ENCODE data around the gene KIRREL3.

Gene KIRREL3

DNA sequence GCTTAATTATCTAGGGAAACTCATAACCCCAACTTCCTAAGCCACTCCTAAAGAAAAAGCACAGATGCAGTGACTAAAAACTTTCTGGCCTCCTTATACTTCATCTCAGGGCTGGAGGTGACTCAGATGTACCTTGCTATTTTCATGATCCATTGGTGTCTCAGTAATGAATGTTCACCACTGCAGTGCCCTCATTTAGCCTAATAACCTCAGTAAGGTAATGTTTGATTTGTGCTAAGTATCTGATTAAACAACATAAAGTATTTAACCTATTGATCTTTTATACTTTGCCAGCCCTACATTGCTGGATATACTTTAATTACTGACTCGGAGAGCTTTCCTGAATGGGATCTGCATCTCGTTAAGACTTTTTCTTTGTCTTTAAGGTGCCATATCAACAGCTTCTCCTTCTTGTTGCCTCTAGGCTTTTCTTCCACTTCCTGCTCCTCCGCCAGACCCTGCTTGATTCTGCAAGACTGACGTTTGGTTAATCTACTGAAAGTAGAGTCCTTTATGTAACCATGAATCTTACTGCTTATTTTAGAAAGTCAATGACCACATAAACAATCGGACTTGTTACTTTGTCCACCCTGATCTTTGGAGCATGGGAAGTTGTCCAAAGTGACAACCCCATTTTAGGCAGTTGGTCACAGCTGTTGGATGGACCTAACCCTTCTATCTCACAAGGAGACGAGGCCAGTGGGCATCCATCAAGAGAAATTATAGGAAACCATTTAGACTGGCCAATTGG, 342.1 kb downstream of the KIRREL3 start:
- FAIRE-seq: no peak

DNA sequence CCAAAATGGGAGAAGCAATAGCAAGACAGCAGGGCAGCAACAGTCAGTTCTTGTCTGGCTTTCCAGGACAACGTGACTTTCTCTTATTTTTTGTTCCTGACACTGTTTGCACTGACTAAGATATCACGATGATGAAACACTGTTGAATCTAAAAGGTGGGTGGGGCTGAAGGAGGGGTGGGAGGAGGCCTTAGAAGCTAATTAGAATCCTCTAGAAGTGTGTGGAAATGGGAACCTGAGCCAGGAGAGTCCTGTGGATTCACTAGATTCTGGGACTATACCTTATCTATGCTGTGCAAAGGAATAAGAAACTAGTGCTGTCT, 344.8 kb downstream of the KIRREL3 start:
- no peak for FAIRE-seq

DNA sequence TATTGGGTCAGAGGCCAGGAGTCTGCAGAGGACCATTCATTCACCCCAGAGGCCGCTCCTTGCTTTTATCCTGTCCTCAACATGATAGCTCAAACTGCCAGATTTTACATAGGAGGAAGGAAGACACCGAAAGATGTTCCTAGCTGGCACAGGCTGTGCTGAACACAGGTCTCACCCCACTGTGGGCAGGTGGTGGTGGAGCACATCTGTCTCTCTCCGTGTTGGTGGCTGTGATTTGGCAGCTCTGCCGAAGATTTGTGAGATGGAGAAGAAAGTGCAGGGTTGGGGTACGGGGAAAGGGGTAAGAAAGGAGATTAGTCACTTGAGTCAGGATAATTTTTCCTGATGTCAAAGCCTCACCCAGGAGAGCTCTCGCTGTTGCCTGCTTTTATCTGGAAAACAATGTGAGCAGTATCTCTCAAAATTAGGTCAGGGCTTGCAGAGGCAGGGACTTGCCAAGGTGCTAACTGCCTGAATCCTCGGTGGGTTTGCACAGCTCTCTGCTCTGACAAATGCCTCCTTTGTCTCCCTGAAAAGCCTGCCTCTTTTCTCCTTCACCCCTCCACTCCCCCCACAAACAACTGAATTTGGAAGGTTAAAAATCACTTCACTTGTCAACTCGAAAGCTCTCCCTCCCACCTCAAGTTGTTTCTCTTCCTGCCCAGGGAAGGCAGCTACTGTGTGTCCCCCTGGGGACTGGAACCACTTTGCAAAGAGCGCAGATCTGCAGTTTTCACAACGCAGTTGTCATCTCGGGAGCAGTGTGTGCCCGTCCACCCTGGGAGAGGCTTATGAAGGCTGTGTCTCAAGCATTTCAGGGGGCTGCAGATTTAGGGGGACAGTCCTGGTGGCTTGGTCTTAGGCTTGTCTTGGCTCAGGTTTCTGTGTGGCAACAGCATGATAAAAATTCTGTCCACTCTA, 345.4 kb downstream of the KIRREL3 start:
- no peak for FAIRE-seq

DNA sequence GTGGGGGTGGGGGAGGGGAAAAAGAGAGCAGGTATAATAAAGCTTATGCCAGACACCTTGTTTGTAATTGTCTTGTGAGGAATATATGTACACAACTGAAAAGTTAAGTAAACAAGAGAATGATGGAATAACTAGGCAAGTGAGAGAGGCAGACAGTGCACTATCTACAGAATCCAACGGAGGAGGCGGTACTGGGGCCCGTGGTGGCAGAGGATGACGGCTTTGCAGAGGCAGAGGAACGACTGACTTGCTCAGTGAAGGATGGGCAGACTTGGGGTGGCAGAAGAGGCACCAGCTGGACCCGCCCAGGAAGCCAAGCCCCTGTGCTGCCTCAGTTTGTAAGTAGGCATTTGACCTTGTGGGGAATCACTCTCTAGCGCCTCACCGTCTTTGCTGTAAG, 347.5 kb downstream of the KIRREL3 start:
- no peak for FAIRE-seq

DNA sequence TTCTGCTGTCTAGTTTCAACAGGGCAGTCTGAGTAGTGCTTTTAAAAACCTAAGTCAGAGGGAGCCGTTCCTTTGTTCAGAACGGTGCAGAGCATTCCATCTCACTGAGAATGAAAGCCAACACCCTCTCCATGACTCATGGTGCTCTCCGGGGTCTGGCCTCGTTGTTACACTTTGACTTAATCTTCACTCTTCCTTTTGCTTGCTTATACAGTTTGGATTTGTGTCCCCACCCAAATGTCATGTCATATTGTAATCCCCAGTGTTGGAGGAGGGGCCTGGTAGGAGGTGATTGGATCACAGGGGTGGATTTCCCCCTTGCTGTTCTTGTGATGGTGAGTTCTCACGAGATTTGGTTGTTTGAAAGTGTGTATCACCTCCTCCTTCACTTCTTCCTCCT, 352.8 kb downstream of the KIRREL3 start:
- no peak for FAIRE-seq

DNA sequence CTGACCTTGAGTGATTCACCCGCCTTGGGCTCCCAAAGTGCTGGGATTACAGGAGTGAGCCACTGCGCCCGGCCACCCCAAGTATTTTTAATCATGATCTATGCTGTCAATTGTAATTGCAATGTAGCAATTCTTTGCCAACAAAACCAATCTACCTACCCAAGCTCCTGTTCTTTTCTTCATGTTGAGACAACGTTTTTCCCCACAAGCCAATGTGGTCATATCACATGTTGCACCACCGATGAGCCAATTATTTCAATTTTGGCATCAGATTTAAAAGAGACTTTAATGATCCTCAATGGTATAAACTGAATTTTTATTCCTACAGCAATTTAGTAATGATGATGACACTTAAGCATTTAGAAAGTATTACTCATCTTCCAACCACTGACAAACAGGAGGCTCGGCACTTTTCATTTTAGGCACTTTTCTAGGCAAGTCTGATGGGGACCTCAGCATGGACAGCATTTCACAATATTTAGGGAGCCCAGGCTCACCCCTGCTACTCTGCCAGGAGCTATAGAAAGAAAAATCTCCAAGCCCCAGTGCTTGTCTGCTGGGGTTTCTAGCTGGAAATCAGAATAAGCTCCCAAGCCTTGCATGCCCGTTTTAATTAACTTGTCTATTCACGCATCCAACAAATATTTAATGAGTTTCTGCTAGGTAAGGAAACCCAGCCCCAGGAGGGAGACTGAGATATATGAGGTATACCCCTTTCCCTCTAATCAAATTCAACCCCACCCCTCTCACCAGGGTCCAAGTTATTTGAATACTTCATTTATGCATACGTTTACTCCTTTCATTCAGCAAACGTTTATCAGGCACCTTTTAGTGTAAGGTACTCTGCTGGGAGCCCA, 353.6 kb downstream of the KIRREL3 start:
- no peak for FAIRE-seq

DNA sequence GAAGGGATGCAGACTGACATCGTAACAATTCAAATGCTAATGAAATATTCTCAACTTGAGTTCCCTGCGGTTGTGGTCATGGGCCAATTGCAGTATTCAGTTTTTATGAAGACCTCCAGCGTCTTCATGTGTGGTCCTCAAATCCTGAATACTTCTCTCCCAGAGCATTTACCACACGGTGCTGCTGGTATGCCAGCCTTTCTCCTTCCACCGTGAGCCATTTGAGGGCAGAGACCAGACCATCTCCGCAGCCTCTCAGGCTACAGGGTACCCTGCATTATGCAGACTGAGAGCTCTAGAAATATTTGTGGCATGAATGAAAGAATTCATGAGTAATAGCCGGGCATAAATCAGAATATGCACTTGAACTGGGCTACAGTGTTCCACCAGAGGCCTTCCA, 355.4 kb downstream of the KIRREL3 start:
- FAIRE-seq: no peak

DNA sequence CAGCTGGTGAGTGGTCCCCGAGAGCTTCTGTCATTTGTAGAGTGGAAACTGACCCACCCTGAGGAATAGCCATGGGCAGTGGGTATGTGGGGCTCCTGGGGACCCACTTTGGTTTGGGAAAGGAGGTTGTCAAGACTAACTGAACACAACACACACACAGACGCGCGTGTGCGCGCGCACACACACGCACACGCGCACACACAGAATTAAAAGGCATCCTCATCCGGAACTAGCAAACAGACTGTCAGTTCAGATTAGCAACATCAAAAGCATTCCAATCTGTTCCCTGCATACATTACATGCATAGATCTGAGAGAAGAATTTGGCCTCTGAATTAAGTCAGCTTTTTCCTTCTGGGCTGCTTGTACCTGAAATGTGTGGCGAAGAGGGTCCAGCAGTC, 360.4 kb downstream of the KIRREL3 start:
- no peak for FAIRE-seq

DNA sequence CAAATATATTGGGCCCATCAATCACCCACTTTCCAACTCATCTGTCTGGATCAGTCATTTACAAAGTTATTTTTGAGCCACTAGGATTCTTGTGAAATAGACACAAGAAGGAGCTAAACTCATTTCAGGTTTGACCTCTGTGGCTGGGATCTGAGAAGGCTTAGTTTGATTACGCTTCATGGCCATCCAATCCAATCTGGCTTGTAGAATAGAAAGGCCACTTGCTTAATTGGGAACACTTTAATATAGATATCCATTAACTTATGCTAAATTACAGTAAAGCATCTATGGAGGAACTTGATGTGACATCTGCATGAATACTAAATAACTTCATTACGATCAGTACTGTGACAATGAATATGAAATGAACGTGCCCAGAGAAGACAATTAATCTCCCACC, 360.9 kb downstream of the KIRREL3 start:
- no peak for FAIRE-seq

DNA sequence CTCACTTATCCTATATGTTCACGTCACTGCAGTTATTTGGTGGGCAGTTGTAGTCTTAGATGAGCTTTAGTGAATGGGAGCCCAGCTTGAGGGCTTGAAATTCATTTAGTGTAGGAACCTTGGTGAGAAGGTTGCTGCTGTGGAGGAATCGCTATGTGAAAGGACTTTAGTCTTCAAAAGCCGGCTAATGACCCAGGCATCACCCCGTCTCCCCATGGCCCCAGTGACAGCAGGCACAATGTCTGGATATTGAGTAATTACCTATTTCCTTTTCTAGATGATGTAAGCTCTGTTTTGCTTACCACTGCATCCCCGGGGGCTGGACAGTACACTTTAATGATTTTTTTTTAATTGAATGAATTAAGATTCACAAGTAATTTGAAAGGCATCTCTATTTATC, 361.9 kb downstream of the KIRREL3 start:
- no peak for FAIRE-seq

DNA sequence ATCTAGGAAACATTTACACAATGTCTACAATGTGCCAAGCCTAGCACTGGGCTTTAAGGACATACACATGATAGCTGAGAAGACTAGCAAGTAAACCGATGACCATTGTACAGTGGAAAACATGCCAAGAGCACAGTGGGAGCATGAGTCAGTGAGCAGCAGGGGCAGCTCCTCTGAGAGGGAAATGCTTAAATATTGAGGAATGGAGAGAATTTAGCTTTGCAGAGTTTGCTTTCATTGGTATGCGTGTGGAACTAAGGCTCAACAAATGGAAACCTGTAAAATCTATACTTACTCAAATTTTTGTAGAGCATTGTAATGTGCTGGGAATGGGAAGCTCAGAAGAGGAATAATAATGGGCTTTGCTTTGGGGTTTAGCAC, 362.8 kb downstream of the KIRREL3 start:
- FAIRE-seq: no peak

DNA sequence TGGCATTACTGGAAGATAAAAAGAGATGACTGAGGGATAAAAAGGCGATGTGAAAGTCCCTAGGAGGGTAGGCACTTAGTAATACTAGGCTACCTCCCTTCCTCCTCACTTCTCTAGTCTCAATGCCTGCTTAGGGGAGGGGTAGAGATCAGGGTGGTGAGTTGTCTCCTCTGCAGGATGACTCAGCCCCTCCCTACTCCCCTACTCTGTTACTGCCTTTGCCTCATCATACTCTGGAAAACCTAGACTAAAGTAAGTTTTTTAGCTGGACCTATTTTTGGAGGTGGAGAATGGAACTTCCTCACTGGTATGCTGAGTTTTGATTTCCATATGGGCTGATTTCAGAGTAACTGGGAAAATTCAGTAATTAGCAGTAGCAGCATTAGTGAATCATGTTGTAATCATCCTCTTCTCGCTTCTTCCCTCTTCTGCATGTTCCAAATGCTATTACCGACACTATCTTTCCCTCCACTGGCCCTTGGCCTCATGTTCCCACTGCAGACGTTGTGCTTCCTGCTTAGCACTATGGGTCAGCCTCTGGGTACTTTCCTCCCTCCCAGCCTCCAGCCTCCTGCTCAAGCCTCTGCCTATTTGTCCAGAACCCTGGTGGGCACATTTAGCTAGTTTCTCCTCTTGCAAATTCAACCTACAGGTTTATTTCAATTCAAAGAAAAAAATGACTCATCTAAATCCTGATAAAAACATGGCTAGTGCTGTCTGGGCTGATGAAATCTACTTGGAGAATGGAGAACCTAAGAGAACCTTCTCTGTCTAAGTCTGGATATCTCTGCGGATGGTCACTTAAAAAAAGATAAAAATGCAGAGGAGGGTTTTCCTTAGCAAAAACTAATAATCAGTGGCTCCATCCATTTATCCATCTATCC, 363.4 kb downstream of the KIRREL3 start:
- FAIRE-seq: no peak

DNA sequence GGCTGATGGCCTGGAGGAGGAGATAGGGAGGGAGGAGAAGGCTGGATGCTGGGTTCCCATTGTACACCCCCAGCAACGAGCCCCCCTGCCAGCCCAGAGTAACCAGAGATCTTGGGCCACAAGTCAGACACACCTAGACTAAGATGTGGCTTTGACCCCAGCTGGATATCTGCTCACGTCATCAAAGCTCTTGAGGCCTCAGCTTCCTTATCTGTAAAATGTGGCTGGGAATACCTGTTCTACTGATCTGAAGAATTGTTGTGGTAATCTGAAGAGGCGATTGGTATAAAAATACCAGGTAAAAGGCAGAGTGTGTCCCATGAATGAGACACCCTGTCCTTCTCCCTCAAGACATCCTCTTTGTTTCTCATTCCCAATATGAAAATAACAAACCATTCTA, 365.1 kb downstream of the KIRREL3 start:
- FAIRE-seq: no peak

DNA sequence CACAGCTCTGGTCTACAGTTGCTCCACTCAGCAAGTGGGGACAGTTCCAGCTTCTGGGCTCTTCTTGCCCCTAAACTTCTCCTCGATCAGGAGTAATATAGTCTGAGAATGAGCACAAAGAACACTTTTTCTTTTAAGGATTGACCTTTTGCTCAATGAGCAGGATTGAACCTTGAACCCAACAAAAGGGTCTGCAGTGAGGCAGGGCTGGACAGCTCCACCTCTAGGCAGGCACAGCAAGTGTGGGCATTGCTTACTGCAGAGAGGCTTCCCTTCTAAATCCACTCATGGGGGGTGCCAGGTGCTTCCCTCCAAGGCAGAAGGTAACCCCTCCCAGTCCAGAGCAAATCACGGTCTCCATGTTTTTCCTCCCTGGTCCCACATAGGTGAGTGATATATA, 365.6 kb downstream of the KIRREL3 start:
- FAIRE-seq: no peak

DNA sequence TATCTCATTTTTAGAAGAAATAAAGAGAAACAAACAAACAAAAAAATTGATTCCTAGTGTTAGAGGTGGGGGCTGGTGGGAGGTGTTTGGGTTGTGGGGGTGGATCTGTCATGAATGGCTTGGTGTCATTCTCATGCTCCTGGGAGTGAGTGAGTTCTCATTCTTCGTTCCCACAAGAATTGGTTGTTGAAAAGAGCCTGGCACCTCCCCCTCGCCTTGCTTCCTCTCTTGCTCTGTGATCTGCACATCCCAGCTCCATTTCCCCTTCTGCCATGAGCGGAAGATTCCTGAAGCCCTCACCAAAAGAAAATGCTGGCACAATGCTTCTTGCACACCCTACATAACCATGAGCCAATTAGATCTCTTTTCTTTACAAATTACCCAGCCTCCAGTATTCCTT, 367.2 kb downstream of the KIRREL3 start:
- no peak for FAIRE-seq

DNA sequence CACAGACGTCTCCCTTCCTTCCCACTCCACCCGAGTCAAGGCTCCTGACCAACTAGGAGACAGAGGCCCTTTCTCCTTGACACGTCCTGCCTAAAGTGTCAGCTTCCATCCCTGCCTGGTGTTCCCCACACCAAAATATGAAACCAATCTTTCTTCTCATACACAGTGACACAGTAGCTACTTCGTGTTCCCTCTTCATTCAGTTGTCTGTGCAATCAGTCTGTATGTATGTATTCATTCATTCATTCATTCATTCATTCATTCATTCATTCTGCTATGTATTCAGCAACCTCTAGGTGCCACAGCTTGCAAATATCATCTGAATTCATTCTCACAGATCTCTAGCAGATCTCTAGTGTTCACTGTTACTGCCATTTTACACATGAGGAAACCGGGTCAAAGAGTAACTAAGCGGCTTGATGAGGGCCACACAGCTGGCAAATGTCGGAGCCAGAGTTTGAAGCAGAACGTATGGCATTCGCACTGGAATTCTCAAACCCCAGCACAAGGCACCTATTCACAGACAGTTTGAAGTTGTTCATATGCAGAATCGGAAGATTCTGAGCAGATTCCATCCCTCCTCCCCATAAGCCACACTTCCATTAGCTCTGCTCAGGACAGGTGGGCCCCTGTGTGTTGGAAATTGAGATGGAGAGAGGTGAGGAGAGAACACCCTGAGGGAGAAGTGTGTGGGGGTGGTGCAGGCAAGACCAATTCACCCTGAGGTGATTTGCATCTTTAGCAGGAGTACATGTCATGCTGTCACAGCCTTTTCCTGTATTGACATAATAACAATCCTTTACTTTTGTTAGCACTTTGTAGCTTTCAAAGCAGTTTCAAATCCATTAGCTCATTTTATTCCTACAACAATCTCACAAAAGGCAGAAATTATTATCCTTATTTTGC, 369.4 kb downstream of the KIRREL3 start:
- FAIRE-seq: no peak

DNA sequence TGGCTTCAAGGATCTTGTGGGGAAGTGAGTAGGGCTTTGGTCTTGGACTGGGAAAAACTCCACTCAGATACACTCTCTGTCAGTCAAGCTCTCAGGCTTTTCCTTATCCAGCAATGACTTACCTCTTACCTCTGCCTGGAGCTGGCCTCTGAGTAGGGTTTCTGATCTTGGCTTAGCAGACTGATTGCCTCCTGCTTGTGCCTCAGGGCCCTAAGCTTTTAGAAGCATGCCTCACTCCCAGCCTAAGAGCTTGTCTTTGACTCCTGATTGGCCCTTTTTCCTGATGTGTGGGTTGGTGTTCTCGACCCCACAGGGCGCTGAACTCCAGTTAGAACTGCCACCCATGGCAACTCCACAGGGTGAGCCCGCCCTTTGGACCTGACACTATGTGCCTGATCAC, 370.1 kb downstream of the KIRREL3 start:
- no peak for FAIRE-seq

DNA sequence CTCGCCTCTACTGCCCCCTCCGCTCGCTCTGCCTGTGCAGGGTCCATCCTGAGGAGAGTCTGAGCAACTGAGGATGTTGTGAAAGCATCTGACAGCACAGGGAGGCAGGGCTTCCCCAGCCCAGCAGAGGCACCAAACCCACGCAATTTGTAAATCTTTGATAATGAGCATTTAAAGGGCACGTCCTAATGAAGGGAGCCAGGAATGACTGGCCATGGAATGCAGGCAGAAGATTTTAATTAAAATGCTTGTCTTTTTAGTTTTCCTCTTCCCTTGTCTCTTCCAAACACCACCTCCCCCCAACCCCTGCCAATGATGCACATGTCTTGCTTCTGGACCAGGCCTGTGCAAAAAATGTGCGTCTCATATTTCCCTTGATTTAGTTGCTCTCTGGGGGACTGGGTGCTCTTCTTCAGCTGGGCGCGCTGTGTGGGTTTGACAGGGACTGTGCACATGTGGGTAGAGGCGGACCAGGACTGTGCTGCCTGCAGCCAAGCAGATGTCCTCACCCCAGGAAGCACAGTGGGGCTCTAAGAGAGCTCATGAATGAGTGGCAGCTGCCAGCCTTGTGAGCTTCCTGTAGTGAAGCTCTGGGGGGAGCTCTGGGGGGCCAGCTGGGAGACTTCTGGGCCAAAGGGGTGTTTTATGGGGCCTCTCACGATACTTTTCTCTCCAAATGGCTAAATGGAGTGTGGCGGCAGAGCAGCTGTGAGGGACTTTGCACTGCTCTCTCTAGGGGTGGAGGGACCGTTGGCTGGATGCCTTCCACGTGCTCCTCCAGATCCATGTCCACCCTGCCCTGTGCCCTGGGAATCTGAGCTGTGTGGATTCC, 371.6 kb downstream of the KIRREL3 start:
- no peak for FAIRE-seq

DNA sequence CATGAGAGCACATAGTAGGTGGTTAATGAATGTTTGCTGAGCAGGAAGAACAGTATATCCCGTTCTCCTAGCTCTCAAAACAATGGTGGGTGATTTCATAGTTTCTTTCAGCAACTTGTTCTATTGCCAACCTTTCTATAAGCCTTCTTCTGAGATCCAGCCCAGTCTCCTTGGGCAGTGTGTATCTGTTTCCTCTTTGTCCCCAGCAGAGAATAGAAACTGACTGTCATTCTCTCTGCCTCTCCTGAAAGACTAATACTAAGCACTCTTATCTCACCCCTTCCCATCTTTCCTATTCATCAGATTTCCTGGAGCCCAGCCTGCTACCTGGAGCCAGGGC, 372.1 kb downstream of the KIRREL3 start:
- FAIRE-seq: no peak

DNA sequence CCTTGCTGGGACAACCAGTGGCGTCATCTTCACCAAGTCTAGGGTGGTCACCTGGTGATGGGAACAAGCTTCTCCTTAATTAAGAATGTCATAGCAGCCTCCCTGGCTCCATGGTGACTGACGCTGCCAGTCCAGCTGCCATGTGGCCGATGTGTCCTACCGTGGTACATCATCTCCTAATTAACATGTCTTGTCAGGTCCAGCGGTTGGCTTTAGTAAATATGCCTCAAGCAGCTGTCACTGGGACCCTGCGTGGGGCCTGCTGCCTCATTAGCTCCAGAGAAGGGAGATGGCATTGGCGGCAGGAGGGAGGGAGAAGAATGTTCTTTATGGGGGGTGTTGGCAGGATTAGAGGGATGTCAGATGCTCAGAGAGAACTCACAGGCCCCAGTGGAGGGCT, 373.1 kb downstream of the KIRREL3 start:
- no peak for FAIRE-seq

DNA sequence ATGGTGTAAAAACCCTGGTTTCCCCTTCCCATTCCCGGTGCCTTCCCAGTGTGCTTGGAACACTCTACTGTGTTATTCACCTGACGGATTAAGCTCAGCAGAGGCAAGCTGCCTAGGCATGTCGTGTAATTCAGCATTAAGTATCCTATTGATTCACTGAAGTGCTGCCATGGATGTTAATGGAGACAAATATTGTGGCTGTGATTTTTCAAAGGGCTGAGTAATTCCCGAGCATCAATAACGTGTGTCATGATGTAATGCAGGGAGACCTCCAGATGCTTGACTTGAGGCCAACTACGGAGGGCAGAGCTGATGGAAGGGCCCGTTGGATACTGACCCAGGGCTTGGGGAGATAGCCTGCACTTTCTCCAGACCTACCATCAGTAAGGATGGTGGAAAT, 376.1 kb downstream of the KIRREL3 start:
- FAIRE-seq: no peak
